Hepatocyte (in vitro differentiated cells): ENCODE data around the gene COL4A2.

ENCODE experiments used
- CTCF ChIP-seq: fragments of 200-600 bp; sonication (generic); IDR thresholded peaks from 2 replicates; pipeline ENCODE4 v1.5.1; 2016; ENCODE audit warnings: antibody characterized with exemption, mild to moderate bottlenecking; ENCODE audit not compliant: poor library complexity
- EZH2 ChIP-seq: fragments of 200-600 bp; sonication (generic); IDR thresholded peaks from 2 replicates; pipeline ENCODE4 v1.6.1; 2016; ENCODE audit warnings: antibody characterized with exemption, mild to moderate bottlenecking, borderline replicate concordance

DNA sequence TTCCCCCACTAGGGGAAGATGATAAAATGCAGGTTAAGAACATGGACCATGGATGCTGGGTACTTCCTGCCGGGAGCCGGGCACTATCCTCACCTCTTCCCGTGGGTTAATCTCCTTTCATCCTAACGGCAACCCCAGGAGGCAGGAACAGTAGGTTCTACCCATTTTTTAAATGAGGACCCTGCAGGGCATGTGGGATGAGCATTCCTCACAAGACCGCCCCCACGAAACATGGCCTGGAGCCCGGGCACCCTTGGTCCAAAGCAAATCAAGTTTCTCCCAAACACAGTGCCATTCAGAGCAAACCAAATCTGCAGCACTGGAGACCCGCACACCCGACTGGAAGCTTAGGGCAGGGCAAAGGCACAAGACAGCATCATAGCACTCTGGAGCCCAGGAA lies 35.4 kb downstream of the COL4A2 start:
- TF ChIP-seq EZH2 (no peak), CTCF (no peak)
